ENCODE results near the gene WEE2. TPM values are rescaled to one million over a fixed set of nuclear protein-coding genes. Genes with fewer than 3 reads are reported as not detected.

Gene WEE2
- total RNA-seq, 1 experiment from 2014 or later = 0.04 TPM

DNA sequence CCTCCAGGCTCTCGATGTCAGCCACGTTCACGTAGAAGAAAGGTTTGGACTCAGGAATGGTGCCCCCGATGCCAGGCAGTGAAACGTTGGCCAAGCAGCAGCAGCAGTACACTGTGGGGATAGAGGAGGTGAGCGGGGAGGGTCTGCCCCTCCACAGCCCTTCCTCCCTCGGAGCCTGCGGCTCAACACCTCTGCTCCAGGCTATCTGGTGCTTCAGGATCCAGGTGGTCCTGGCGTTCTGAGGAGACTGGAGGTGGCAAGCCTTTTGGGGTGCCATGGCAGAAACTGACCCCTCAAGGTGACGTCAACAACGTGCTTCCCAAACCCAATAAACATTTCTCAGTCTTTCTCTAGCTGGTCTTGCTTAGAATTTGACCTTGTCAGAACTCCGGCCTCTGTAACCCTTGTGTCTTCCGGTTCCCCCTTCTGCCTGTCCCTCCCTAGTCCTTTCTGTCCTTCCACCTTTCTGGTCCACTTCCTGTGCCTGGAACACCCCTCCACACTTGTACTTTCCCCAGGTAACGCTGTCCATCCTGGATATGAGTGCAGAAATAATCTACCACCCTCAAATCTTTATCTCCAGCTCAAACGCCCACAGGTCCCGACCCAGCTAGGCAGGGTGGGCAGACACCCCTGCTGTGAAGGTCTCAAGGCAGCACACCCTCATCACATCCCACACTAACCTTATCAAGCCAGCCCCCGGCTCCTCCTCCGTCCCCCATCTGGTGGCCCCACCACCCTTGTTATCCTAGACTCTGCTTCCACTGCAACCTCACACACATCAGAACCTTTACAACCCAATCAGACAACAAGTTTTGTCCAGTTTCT lies 42.7 kb upstream of the WEE2 start (continued):
- TF ChIP-seq ZNF425 (CRISPR knock-in tag; conservative IDR thresholded peaks at IDR 0.05) = no peak
- TF ChIP-seq, protein P1, sequence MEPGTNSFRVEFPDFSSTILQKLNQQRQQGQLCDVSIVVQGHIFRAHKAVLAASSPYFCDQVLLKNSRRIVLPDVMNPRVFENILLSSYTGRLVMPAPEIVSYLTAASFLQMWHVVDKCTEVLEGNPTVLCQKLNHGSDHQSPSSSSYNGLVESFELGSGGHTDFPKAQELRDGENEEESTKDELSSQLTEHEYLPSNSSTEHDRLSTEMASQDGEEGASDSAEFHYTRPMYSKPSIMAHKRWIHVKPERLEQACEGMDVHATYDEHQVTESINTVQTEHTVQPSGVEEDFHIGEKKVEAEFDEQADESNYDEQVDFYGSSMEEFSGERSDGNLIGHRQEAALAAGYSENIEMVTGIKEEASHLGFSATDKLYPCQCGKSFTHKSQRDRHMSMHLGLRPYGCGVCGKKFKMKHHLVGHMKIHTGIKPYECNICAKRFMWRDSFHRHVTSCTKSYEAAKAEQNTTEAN (CRISPR knock-in tag; IDR thresholded peaks at IDR 0.05) = no peak
- TF ChIP-seq EMX1 (CRISPR knock-in tag; IDR thresholded peaks at IDR 0.05) = no peak
- TF ChIP-seq ZNF121 (CRISPR knock-in tag; IDR thresholded peaks at IDR 0.05) = no peak
- TF ChIP-seq E2F1 (CRISPR knock-in tag; IDR thresholded peaks at IDR 0.05) = no peak
- TF ChIP-seq, protein P2, sequence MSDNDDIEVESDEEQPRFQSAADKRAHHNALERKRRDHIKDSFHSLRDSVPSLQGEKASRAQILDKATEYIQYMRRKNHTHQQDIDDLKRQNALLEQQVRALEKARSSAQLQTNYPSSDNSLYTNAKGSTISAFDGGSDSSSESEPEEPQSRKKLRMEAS (CRISPR knock-in tag; IDR thresholded peaks at IDR 0.05) = no peak
- TF ChIP-seq NR3C1 (CRISPR knock-in tag; conservative IDR thresholded peaks at IDR 0.05; ENCODE audit: low read depth) = no peak

DNA sequence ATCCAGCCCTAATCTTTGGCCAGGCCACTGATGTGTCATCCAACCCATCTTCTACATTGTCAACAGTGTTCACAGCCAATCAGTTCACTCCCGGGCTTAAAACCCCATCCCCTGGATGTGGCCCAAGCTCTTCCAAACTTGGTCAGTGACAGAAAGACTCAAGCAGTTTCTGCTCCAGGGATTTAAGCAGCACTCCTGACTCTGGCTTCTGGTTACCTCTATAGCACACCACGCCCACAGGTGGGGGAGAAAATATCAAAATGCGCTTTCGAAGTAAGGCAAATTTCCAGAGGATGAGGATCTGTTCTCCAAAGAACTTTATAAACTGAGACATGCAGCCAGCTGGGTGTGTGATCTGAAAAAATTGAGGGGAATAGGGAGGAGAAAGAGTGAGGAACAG lies 42.1 kb upstream of the WEE2 start:
- Mint-ChIP-seq H3K4me1 (no peaks in the 10 kb centered on the region), H3K9me3 (no peaks in the 10 kb centered on the region), H3K27me3 (ENCODE audit: low read depth) (no peaks in the 10 kb centered on the region), H3K4me3 (no peak overlapping the region), H3K27ac (no peak overlapping the region), H3K36me3 (peaks cover 43% of the 10 kb centered on the region)
- ChIA-PET CTCF (no interaction called here), POLR2A (no interaction called here)
- ATAC-seq (no peak), DNase-seq (ENCODE audit: low spot score) (no peak)
- TF ChIP-seq TEAD1 (CRISPR knock-in tag; IDR thresholded peaks at IDR 0.05) (no peak), ZBTB21 (CRISPR knock-in tag; IDR thresholded peaks at IDR 0.05; ENCODE audit: borderline replicate concordance) (no peak), KAT7 (CRISPR knock-in tag; IDR thresholded peaks at IDR 0.05; ENCODE audit: borderline replicate concordance) (no peak), AR (CRISPR knock-in tag; IDR thresholded peaks at IDR 0.05) (no peak), TP53 (CRISPR knock-in tag; IDR thresholded peaks at IDR 0.05) (no peak), TEAD4 (CRISPR knock-in tag; IDR thresholded peaks at IDR 0.05) (no peak), GTF2I (CRISPR knock-in tag; conservative IDR thresholded peaks at IDR 0.05) (no peak), SMAD4 (CRISPR knock-in tag; IDR thresholded peaks at IDR 0.05) (no peak)
- TF ChIP-seq, protein P3, sequence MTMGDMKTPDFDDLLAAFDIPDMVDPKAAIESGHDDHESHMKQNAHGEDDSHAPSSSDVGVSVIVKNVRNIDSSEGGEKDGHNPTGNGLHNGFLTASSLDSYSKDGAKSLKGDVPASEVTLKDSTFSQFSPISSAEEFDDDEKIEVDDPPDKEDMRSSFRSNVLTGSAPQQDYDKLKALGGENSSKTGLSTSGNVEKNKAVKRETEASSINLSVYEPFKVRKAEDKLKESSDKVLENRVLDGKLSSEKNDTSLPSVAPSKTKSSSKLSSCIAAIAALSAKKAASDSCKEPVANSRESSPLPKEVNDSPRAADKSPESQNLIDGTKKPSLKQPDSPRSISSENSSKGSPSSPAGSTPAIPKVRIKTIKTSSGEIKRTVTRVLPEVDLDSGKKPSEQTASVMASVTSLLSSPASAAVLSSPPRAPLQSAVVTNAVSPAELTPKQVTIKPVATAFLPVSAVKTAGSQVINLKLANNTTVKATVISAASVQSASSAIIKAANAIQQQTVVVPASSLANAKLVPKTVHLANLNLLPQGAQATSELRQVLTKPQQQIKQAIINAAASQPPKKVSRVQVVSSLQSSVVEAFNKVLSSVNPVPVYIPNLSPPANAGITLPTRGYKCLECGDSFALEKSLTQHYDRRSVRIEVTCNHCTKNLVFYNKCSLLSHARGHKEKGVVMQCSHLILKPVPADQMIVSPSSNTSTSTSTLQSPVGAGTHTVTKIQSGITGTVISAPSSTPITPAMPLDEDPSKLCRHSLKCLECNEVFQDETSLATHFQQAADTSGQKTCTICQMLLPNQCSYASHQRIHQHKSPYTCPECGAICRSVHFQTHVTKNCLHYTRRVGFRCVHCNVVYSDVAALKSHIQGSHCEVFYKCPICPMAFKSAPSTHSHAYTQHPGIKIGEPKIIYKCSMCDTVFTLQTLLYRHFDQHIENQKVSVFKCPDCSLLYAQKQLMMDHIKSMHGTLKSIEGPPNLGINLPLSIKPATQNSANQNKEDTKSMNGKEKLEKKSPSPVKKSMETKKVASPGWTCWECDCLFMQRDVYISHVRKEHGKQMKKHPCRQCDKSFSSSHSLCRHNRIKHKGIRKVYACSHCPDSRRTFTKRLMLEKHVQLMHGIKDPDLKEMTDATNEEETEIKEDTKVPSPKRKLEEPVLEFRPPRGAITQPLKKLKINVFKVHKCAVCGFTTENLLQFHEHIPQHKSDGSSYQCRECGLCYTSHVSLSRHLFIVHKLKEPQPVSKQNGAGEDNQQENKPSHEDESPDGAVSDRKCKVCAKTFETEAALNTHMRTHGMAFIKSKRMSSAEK (CRISPR knock-in tag; IDR thresholded peaks at IDR 0.05; ENCODE audit: borderline replicate concordance) = no peak
- TF ChIP-seq, protein P2 (CRISPR knock-in tag; IDR thresholded peaks at IDR 0.05) = no peak
- TF ChIP-seq, protein P4, sequence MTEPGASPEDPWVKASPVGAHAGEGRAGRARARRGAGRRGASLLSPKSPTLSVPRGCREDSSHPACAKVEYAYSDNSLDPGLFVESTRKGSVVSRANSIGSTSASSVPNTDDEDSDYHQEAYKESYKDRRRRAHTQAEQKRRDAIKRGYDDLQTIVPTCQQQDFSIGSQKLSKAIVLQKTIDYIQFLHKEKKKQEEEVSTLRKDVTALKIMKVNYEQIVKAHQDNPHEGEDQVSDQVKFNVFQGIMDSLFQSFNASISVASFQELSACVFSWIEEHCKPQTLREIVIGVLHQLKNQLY (CRISPR knock-in tag; IDR thresholded peaks at IDR 0.05) = no peak
- TF ChIP-seq, protein P5, sequence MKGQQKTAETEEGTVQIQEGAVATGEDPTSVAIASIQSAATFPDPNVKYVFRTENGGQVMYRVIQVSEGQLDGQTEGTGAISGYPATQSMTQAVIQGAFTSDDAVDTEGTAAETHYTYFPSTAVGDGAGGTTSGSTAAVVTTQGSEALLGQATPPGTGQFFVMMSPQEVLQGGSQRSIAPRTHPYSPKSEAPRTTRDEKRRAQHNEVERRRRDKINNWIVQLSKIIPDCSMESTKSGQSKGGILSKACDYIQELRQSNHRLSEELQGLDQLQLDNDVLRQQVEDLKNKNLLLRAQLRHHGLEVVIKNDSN (CRISPR knock-in tag; IDR thresholded peaks at IDR 0.05) = no peak
- TF ChIP-seq, protein P6, sequence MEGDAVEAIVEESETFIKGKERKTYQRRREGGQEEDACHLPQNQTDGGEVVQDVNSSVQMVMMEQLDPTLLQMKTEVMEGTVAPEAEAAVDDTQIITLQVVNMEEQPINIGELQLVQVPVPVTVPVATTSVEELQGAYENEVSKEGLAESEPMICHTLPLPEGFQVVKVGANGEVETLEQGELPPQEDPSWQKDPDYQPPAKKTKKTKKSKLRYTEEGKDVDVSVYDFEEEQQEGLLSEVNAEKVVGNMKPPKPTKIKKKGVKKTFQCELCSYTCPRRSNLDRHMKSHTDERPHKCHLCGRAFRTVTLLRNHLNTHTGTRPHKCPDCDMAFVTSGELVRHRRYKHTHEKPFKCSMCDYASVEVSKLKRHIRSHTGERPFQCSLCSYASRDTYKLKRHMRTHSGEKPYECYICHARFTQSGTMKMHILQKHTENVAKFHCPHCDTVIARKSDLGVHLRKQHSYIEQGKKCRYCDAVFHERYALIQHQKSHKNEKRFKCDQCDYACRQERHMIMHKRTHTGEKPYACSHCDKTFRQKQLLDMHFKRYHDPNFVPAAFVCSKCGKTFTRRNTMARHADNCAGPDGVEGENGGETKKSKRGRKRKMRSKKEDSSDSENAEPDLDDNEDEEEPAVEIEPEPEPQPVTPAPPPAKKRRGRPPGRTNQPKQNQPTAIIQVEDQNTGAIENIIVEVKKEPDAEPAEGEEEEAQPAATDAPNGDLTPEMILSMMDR (IDR thresholded peaks at IDR 0.05) = no peak
